Right cardiac atrium (tissue), 5 donors: ENCODE data around the gene APPBP2. TPM values are rescaled to one million over a fixed set of nuclear protein-coding genes. Genes with fewer than 3 reads are reported as not detected.

Experiments
- ATAC-seq, 2 donors: fragments of 200-7000 bp; cut with Tn5 transposase; one replicate each; pipeline versions ENCODE4 v1.8.0 to v1.9.1; 2020; ENCODE audit warnings: moderate library complexity in 2 of 2, mild to moderate bottlenecking in 1 of 2
- DNase-seq, 3 donors: peaks; one replicate each; pipeline ENCODE4 v3.0.0-alpha.2; 2020
- H3K27ac ChIP-seq: one replicate; pipeline ENCODE4 v1.5.1; 2013; ENCODE audit warnings: mild to moderate bottlenecking, low read length, control low read depth, moderate library complexity
- H3K27me3 ChIP-seq: one replicate; pipeline ENCODE4 v1.6.1; 2013; ENCODE audit not compliant: control insufficient read depth, insufficient read depth
- H3K4me1 ChIP-seq: one replicate; pipeline ENCODE4 v1.6.1; 2013; ENCODE audit warnings: low read length; ENCODE audit not compliant: control insufficient read depth, insufficient read depth
- H3K4me3 ChIP-seq: one replicate; pipeline ENCODE4 v1.5.1; 2013; ENCODE audit warnings: low read length, control low read depth
- H3K9me3 ChIP-seq: one replicate; pipeline ENCODE4 v1.6.1; 2013; ENCODE audit warnings: low read length; ENCODE audit not compliant: control insufficient read depth
- WGBS: extraction: QIAGEN DNeasy Blood & Tissue Kit; methylation state at CpG from one replicate; pipeline ENCODE4 v1.1.7; 2013; 5-methylcytosine and 5-hydroxymethylcytosine counted together
- intact Hi-C, 4 donors: fragments of 100-400 bp; cut with DNase I; formaldehyde crosslinking; loops; one replicate each; pipeline versions ENCODE4 v1.11.0 to v1.14.0; 2022 to 2023
- polyA plus RNA-seq: library from polyadenylated mRNA; stranded (reverse); fragments of 200-250 nt; gene quantifications from one replicate; pipeline ENCODE4 v1.2.3, GENCODE V29; 2013
- total RNA-seq, 4 donors: library from RNA; stranded (reverse); fragmentation: NEBNext Ultra II Directional; extraction: Animal tissue kit (Norgen Biotek cat#: 25700); gene quantifications; one replicate each; pipeline ENCODE4 v1.2.1, GENCODE V29; 2021
- donor health status: healthy with polysubstance abuse.
- donor health status: DM: no; HTN: yes; CAD: no.
- donor health status: DM: no; HTN: no; CAD: no.
- donor health status: DM: no; HTN: yes; CAD: no; lungs with severe emphysema.
- donor health status: DM: yes; HTN: yes; CAD: no.

Gene APPBP2
- total and polyA plus RNA-seq, 5 donors: 5.3 to 28.2 (median 23.9) TPM

DNA sequence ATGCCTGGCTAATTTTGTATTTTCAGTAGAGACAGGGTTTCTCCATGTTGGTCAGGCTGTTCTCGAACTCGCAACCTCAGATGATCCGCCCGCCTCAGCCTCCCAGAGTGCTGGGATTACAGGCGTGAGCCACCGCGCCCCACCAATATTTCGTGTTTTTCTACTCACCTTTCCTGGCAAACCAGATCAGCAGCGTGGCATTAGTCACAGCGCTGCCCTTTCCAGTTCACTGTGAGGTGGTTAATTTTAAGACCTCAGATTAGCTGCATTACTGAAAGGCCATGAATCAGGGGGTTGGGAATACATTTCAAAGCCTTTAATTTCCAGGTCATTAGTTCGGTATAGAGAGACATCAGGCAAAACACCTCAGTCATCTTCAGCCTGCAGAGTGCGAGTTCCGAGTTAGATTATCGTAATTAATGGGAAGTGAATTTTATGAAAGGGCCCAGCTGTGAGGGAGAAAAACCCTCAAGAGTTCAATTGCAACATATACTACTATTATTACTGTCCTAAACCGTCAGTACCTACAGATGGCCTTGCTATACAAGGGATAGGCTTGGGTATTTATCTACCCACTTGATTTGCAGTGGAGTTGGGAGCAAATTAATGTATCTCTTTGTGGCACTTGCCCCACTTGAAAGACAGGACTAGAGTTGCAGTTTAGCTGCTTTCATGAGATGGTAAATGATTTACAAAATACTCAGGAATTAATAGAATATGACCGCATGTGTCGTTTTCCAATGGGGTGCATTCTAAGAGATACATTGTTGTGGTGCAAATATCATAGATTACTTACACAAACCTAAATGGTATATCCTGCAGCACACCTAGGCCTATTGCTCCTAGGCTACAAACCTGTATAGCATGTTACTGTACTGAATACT is 132.0 kb downstream of the APPBP2 start:
- H3K4me1 ChIP-seq: peaks cover 4% of the 10 kb centered on the region
- no peak overlapping the region for H3K27ac ChIP-seq
- no peak overlapping the region for H3K4me3 ChIP-seq
- DNase-seq (no peak), ATAC-seq (no peak)
- no peaks in the 10 kb centered on the region for H3K27me3 ChIP-seq
- intact Hi-C loops: no loop called here
- H3K9me3 ChIP-seq: no peaks in the 10 kb centered on the region
- WGBS: 94% methylated on average over 17 of the region's 17 CpGs

Other genes starting within 250 kb of the APPBP2 start
- 10 to 100 TPM; 32.6 to 43.2 (median 36.9) TPM for gene USP32, start 134.1 kb downstream of the APPBP2 start, total RNA-seq
- gene USP32, start 134.1 kb downstream of the APPBP2 start, polyA plus RNA-seq: 13.3 TPM
- not detected for gene CHCT1, start 103.8 kb downstream of the APPBP2 start, total RNA-seq
- not detected for gene CHCT1, start 103.8 kb downstream of the APPBP2 start, polyA plus RNA-seq
- gene PPM1D, start 74.0 kb upstream of the APPBP2 start, total RNA-seq: 1 to 10 TPM; 7.5 to 10.0 (median 8.9) TPM
- 3.3 TPM for gene PPM1D, start 74.0 kb upstream of the APPBP2 start, polyA plus RNA-seq
- 10 to 100 TPM; 19.0 to 19.6 (median 19.3) TPM for gene BCAS3, start 151.6 kb upstream of the APPBP2 start, total RNA-seq
- gene BCAS3, start 151.6 kb upstream of the APPBP2 start, polyA plus RNA-seq: 6.6 TPM